Adrenal gland (tissue), 5 donors: ENCODE measurements around the gene GAN.

ENCODE experiments used
- POLR2A ChIP-seq, 2 donors: fragments of 450-650 bp; IDR thresholded peaks; one replicate each; pipeline ENCODE4 v1.6.1; 2017; ENCODE audit warnings: antibody characterized with exemption in 2 of 2, mild to moderate bottlenecking in 2 of 2, moderate library complexity in 1 of 2
- TF ChIP-seq, protein P1 (sequence below), 6 experiments: fragments of 450-650 bp in 4 of 6; fragments of 200-600 bp in 2 of 6; sonication (generic) in 1 of 6; IDR thresholded peaks; 1 replicate in 5 of 6; 2 replicates in 1 of 6; pipeline versions ENCODE4 v1.5.1 to v1.8.0; 2016 to 2021; ENCODE audit warnings: antibody characterized with exemption in 6 of 6, mild to moderate bottlenecking in 2 of 6, moderate library complexity in 1 of 6
- donor health status: DM: no; HTN: no; CAD: no.

GRCh38 chr16:81316176-81316496, 1.4 kb downstream of the GAN start:
- TF ChIP-seq, protein P1, sequence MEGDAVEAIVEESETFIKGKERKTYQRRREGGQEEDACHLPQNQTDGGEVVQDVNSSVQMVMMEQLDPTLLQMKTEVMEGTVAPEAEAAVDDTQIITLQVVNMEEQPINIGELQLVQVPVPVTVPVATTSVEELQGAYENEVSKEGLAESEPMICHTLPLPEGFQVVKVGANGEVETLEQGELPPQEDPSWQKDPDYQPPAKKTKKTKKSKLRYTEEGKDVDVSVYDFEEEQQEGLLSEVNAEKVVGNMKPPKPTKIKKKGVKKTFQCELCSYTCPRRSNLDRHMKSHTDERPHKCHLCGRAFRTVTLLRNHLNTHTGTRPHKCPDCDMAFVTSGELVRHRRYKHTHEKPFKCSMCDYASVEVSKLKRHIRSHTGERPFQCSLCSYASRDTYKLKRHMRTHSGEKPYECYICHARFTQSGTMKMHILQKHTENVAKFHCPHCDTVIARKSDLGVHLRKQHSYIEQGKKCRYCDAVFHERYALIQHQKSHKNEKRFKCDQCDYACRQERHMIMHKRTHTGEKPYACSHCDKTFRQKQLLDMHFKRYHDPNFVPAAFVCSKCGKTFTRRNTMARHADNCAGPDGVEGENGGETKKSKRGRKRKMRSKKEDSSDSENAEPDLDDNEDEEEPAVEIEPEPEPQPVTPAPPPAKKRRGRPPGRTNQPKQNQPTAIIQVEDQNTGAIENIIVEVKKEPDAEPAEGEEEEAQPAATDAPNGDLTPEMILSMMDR (IDR thresholded peaks at IDR 0.05) = no peak
- no peak for TF ChIP-seq POLR2A (IDR thresholded peaks at IDR 0.05)
